Type B pancreatic cell (in vitro differentiated cells): ENCODE results near the gene ATP6AP1. TPM values are rescaled to one million over a fixed set of nuclear protein-coding genes. Genes with fewer than 3 reads are reported as not detected.

ENCODE experiments used
- DNase-seq: peaks from one replicate; pipeline ENCODE4 v3.0.0; 2021; ENCODE audit warnings: mixed read lengths; ENCODE audit not compliant: unreplicated experiment; ENCODE audit errors: extremely low spot score
- H3K27ac Mint-ChIP-seq: 2 replicates; pipeline ENCODE4 v1.8.0; 2021; ENCODE audit warnings: mild to moderate bottlenecking, mixed read lengths
- H3K27me3 Mint-ChIP-seq: 2 replicates; pipeline ENCODE4 v1.8.0; 2021; ENCODE audit warnings: mixed read lengths
- H3K36me3 Mint-ChIP-seq: 2 replicates; pipeline ENCODE4 v1.8.0; 2021; ENCODE audit warnings: mixed read lengths
- H3K4me1 Mint-ChIP-seq: one replicate; pipeline ENCODE4 v1.8.0; 2021; ENCODE audit warnings: mixed read lengths; ENCODE audit not compliant: unreplicated experiment
- H3K4me3 Mint-ChIP-seq: 2 replicates; pipeline ENCODE4 v1.8.0; 2021; ENCODE audit warnings: mild to moderate bottlenecking, mixed read lengths
- H3K9me3 Mint-ChIP-seq: 2 replicates; pipeline ENCODE4 v1.8.0; 2021; ENCODE audit warnings: mixed read lengths
- CTCF ChIP-seq: fragments of 200-600 bp; sonication (generic); conservative IDR thresholded peaks from 2 replicates; pipeline ENCODE4 v1.5.0; 2021; ENCODE audit warnings: antibody characterized with exemption, mild to moderate bottlenecking
- total RNA-seq: library from RNA; stranded (reverse); gene quantifications from 2 replicates; pipeline ENCODE4 v1.2.1, GENCODE V29; 2021; ENCODE audit warnings: low replicate concordance

Gene ATP6AP1
- total RNA-seq, 1 donor from 2014 or later, result 105 TPM

GRCh38 chrX:154467556-154467955 lies 39.1 kb downstream of the ATP6AP1 start:
- no peak for DNase-seq
- no peak overlapping the region for H3K27ac Mint-ChIP-seq
- H3K36me3 Mint-ChIP-seq, result no peaks in the 10 kb centered on the region
- no peaks in the 10 kb centered on the region for H3K9me3 Mint-ChIP-seq
- TF ChIP-seq CTCF, result no peak
- no peak overlapping the region for H3K4me3 Mint-ChIP-seq
- H3K4me1 Mint-ChIP-seq, result no peaks in the 10 kb centered on the region
- H3K27me3 Mint-ChIP-seq, result no peaks in the 10 kb centered on the region

GRCh38 chrX:154468217-154468616 lies 39.7 kb downstream of the ATP6AP1 start:
- Mint-ChIP-seq H3K36me3 (no peaks in the 10 kb centered on the region), H3K4me1 (no peaks in the 10 kb centered on the region), H3K4me3 (no peak overlapping the region), H3K9me3 (no peaks in the 10 kb centered on the region), H3K27ac (no peak overlapping the region), H3K27me3 (no peaks in the 10 kb centered on the region)
- no peak for TF ChIP-seq CTCF
- no peak for DNase-seq

GRCh38 chrX:154469114-154469513 lies 40.6 kb downstream of the ATP6AP1 start:
- Mint-ChIP-seq H3K4me1 (no peaks in the 10 kb centered on the region), H3K36me3 (no peaks in the 10 kb centered on the region), H3K27ac (no peak overlapping the region), H3K4me3 (no peak overlapping the region), H3K27me3 (no peaks in the 10 kb centered on the region), H3K9me3 (no peaks in the 10 kb centered on the region)
- TF ChIP-seq CTCF, result no peak
- DNase-seq, result no peak

GRCh38 chrX:154469880-154470279 lies 41.4 kb downstream of the ATP6AP1 start:
- no peaks in the 10 kb centered on the region for H3K9me3 Mint-ChIP-seq
- no peak overlapping the region for H3K4me3 Mint-ChIP-seq
- DNase-seq, result no peak

GRCh38 chrX:154470434-154470833 lies 42.0 kb downstream of the ATP6AP1 start:
- Mint-ChIP-seq H3K27ac (no peak overlapping the region), H3K27me3 (no peaks in the 10 kb centered on the region), H3K4me3 (no peak overlapping the region), H3K4me1 (no peaks in the 10 kb centered on the region), H3K9me3 (no peaks in the 10 kb centered on the region), H3K36me3 (no peaks in the 10 kb centered on the region)
- DNase-seq, result no peak
- no peak for TF ChIP-seq CTCF

More at GRCh38 chrX:154469880-154470279, 41.4 kb downstream of the ATP6AP1 start:
- H3K27ac Mint-ChIP-seq, result no peak overlapping the region
- no peak for TF ChIP-seq CTCF
- H3K4me1 Mint-ChIP-seq, result no peaks in the 10 kb centered on the region
- no peaks in the 10 kb centered on the region for H3K27me3 Mint-ChIP-seq
- H3K36me3 Mint-ChIP-seq, result no peaks in the 10 kb centered on the region

GRCh38 chrX:154470914-154471568 lies 42.6 kb downstream of the ATP6AP1 start:
- Mint-ChIP-seq H3K4me1 (no peaks in the 10 kb centered on the region), H3K27ac (no peak overlapping the region), H3K27me3 (no peaks in the 10 kb centered on the region), H3K9me3 (no peaks in the 10 kb centered on the region), H3K36me3 (no peaks in the 10 kb centered on the region), H3K4me3 (no peak overlapping the region)
- TF ChIP-seq CTCF, result no peak
- DNase-seq, result no peak
